Ishikawa (cell line): Measurements from ENCODE around the gene CAPRIN1.

Experiments
- CREB1 ChIP-seq: IDR thresholded peaks from 2 replicates; pipeline ENCODE4 v1.6.1; 2012; ENCODE audit warnings: low read depth
- EP300 ChIP-seq: IDR thresholded peaks from 2 replicates; pipeline ENCODE4 v1.6.1; 2012; ENCODE audit warnings: borderline replicate concordance
- MAX ChIP-seq: IDR thresholded peaks from 2 replicates; pipeline ENCODE4 v1.6.1; 2012
- RAD21 ChIP-seq: IDR thresholded peaks from 2 replicates; pipeline ENCODE4 v1.6.1; 2012; ENCODE audit warnings: low read depth
- REST ChIP-seq: IDR thresholded peaks from 2 replicates; pipeline ENCODE4 v1.6.1; 2012; ENCODE audit warnings: low read depth, mild to moderate bottlenecking
- TAF1 ChIP-seq: IDR thresholded peaks from 2 replicates; pipeline ENCODE4 v1.6.1; 2012; ENCODE audit warnings: low read depth, mild to moderate bottlenecking
- TCF12 ChIP-seq: IDR thresholded peaks from 2 replicates; pipeline ENCODE4 v1.6.1; 2012; ENCODE audit warnings: low read depth
- TEAD4 ChIP-seq: IDR thresholded peaks from 2 replicates; pipeline ENCODE4 v1.6.1; 2012
- USF1 ChIP-seq: IDR thresholded peaks from 2 replicates; pipeline ENCODE4 v1.6.1; 2012
- YY1 ChIP-seq: IDR thresholded peaks from 2 replicates; pipeline ENCODE4 v1.6.1; 2012; ENCODE audit warnings: low read depth

GRCh38 chr11:34064291-34064690 lies 12.8 kb downstream of the CAPRIN1 start:
- TF ChIP-seq MAX (no peak), TEAD4 (no peak), REST (no peak), YY1 (no peak), USF1 (no peak), TAF1 (no peak), RAD21 (no peak), EP300 (no peak), CREB1 (no peak), TCF12 (no peak)
